GM13976 (cell line): ENCODE measurements around the gene SLC22A16.

Experiments
- DNase-seq: peaks from one replicate; pipeline ENCODE4 v3.0.0; 2012; ENCODE audit warnings: low spot score
- CTCF ChIP-seq: IDR thresholded peaks from 2 replicates; pipeline ENCODE4 v1.5.1; 2012; ENCODE audit warnings: borderline replicate concordance, mild to moderate bottlenecking; ENCODE audit not compliant: insufficient read depth; ENCODE audit errors: extremely low read depth, missing control alignments, control extremely low read depth
- in situ Hi-C: fragments of 300-500 bp; cut with MboI; formaldehyde crosslinking; loops from one replicate; pipeline ENCODE4 v1.12.0; 2022; ENCODE audit warnings: low sequenced_read_pairs, mixed read lengths, inconsistent platforms; ENCODE audit not compliant: unreplicated experiment

SLC22A16 gene

GRCh38 chr6:110387986-110388385 lies 88.4 kb downstream of the SLC22A16 start:
- DNase-seq: no peak
- TF ChIP-seq CTCF: no peak
- in situ Hi-C loops: loop anchor here (10.0 to 25.0 kb wide), 3 partner anchors 213 to 876 kb away; partner anchors contain the start of gene WASF1

- in situ Hi-C loops: loop anchor here (10.0 to 25.0 kb wide), 3 partner anchors 211 to 873 kb away; partner anchors contain the start of gene WASF1
- no peak for TF ChIP-seq CTCF
- DNase-seq: no peak
Measured at GRCh38 chr6:110385458-110385863, 91.0 kb downstream of the SLC22A16 start.

GRCh38 chr6:110378552-110378951 lies 97.9 kb downstream of the SLC22A16 start:
- DNase-seq: no peak
- in situ Hi-C loops: loop anchor here (25.0 kb wide), 1 partner anchor 866 kb away; no protein-coding TSS in a partner anchor
- no peak for TF ChIP-seq CTCF
